Fibroblast of the conjunctiva (primary cell): ENCODE data around the gene PPP2R2D.

Experiments used
- DNase-seq: peaks from one replicate; pipeline ENCODE4 v3.0.0-alpha.2; 2010; ENCODE audit warnings: low read depth

Gene PPP2R2D

DNA sequence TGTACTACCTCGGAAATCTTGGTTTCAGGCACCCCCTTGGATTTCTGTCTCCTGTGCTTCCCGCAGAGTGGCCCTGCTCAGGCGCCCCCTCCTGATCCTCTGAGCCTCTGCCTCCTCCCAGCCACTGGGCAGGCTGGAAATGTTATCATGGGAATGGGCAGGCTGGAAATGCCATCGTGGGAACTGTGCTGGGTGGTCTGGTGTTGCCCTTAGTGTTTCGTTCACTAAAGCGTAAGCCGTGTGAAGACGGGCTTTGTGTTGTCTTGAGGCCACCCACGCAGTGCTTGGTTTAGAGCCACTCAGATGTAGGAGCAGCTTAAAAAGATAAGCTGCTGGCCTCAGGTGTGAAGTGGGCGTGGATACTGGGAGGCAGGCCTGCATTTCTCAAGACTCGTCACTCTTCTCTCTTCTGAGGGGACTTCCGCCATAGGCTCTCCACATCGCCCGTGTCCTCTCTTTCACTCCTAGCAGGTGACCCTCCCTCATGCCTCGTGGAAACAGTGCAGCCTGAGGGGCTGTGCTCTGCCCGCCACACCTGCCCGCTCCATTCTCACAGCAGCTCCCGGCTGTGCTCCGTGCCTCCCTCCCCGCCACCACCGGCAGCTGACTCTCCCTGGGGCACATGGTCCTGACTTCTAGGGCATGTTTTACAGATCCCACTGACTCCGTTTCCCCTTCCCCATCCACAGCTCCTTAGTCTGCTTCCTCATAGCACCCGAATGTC, 28.5 kb downstream of the PPP2R2D start:
- DNase-seq: no peak

DNA sequence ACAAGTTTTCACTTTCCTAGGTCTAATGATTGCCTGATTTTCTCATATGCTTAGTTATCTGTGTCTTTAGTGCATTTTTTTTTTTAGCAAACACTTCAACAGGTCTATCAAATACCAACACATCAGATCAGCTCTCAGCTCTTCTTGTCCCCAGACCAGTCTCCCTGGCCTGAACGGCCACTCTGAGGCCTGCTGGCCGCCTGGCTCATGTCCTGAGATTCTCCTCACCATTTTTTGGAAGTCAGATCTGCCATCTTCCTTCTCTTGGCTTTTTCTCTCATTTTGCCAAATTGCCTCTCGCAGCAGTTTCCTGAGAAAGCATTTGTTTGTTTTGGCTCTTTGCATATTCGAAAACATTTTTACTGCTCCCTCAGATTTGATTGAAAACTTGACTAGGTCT, 29.3 kb downstream of the PPP2R2D start:
- no peak for DNase-seq

DNA sequence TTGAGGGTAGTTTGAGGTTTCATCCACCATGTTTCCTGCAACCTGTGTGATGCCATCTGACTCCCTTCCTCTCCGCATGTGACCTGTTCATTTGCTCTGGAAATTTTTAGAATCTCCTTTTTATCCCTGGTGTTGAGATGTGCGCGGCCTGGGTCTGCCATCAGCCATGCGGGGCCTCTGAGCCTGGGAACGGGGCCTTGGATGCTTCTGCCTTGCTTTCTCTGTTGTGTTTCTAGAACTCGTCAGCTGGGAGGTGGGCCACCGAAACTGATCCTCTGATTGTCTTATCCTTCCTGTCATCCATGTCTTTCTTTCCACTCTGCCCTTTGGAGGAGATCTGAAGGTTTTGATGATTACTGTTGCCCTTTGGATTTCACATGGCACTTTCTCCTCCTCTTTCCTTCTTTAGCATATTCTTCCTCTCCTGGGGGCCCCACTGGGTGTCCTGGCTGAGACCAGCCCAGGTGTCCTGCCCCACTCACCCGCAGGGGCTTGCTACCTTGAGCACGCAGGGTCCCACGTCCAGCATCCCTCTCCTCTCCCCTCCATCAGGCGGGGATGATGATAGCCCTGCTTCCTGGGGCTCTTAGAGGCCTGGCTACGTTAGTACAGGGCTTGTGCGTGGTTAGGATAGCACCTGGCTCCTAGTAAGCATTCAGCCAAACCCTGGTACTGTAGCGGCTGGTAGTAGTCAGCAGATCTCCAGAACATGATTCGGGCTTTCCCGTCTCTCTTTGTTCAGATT, 29.9 kb downstream of the PPP2R2D start:
- no peak for DNase-seq

DNA sequence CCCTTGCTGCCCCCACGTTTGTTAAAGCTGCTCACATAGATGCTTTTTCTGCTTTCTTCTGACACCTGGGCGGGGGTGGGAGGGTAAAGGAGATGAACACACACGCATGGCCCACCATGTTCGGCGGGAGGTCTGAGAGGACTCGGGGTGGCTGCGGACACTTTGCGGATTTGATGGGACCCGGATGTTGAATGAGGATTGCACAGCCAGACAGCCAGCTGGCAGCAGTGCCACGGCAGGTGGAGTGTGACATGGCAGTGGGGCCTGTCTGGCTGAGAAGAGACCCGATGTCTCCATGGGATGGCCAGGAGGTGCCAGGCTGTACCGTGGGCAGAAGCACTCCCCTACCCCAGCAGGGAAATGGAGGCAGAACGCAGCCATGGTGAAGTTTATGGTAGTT, 31.2 kb downstream of the PPP2R2D start:
- DNase-seq: no peak

DNA sequence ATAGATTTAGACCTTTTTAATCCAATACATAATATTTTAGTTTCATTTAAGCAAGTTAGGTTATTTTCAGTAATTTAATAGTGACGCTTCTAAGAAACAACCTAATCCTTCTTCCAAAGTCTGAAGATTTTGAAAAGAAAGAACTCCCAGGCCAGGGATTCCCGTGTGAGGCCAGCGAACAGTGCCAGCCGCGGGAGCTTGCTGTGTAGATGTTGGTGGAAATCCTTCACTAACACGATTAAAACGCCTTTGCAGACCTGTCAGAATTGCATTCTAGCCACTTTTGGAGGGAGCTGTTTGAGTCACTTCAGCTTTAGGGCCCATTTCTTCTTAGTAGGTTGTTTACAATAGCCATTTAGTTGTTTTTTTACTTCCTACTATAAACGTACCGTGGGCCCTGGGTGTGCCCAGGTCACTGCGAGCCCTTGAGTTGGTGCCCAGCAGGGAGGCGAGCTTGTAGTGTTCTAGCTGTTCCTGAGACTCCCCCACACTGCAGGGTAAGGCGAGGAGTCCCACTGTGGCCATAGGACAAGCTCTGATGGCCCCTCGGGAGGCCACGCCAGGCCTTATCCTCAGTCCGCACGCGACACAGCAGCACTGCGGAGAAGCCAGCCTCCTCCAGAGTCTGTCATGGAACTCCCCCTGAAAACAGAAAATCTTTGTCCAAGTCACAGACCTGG, 32.3 kb downstream of the PPP2R2D start:
- DNase-seq: no peak

DNA sequence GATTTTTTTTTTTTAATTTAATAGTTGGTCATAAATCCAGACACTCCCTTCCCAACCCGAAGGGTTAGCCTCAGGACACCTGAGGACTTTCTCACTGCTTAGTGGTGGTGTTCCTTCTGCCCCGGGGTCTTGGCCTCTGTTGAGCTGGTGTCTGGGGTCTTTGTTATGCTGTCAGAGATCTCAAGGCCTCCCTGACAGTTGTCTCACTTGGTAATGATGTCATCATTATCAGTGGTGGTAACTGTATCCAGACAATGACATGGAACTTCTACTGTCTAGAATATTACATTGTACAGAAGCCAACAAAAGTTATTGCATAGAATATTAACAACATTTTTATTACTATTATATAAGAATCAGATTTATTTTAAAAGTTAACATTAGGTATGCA, 32.9 kb downstream of the PPP2R2D start:
- DNase-seq: no peak

DNA sequence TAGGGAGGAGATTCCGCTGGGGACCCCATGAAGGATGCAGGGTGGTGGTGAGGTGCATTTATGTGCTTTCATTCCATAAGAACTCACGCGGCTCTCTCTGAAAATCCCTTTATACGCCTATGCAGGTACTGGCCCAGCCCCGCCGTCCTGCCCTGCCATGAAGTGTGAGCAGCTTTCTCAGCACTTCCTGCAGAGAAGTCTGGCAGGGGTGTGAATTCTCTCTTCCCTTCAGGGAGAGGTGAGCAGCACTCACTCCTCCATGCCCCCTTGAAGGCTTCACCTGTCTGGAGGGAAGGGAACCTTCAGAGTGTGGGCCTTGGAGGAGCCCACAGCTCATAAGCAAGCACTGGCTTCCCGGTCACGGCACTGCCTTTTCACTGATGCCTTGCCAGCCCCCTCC, 34.0 kb downstream of the PPP2R2D start:
- DNase-seq: no peak

DNA sequence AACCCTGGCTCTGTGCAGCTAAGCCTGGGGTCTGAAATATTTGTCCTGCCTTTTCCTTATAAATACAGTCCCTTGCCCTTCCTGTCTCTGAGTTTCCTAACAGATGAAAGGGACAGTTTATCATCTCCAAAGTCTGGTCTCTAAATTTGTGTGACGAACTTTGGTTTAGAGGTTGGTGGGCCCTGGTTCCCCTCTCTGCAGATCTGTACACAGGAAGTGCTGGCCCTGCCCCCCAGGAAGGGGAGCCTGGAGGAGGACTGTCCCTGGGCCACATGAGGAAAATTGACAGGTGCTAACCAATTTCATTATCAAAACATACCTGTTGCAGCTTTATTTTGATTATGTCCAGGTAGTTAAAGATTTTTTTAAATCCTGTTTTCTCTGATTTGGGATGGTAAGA, 34.5 kb downstream of the PPP2R2D start:
- no peak for DNase-seq

DNA sequence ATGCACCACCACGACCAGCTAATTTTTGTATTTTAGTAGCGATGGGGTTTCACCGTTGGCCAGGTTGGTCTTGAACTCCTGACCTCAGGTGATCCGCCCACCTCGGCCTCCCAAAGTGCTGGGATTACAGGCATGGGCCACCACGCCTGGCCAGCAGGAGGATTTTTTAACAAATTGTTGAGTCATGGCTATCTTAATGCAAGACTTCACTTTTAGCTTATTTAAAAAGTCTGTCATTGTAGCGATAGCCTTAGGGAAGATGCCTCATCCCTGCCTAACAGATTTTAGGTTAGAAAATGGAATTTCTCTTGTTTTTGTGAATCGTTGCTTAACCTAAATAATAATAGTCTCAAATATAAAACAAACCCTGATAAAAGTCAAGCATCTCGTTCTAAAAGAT, 35.5 kb downstream of the PPP2R2D start:
- no peak for DNase-seq

DNA sequence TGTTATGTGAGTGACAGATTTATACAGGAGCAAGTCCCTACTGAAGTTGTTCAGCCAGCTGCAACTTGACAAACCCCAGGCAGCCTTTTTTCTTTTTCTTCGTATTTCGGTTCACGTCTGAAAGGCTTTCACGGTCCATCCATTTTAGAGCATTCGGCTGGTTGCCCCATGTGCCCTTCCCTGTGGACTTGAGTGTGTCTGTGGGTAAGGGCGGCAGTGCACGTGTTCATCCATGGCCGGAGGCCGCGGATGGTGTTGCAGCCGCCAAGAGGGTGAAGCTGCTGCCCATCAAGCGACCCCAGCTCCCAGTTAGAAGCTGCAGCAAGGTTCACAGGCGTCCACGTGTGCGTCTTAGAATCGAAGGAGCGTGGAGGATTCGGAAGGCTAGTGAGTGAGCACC, 35.9 kb downstream of the PPP2R2D start:
- DNase-seq: no peak

DNA sequence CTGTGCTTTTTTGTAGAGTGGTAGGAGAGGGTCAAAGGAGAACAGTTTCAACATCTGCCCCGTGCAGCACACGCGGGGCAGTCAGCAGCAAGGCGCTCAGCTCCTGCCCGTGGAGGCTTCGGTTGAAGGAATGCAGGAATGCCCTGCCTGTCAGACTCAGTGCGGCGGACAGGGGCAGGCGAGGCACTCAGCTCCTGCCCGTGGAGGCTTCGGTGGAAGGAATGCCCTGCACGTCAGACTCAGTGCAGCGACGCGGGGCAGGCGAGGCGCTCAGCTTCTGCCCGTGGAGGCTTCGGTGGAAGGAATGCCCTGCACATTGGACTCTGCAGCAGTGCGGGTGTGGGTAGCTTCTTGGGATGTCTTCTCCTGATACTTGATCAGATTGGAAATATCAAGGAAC, 37.0 kb downstream of the PPP2R2D start:
- DNase-seq: no peak

DNA sequence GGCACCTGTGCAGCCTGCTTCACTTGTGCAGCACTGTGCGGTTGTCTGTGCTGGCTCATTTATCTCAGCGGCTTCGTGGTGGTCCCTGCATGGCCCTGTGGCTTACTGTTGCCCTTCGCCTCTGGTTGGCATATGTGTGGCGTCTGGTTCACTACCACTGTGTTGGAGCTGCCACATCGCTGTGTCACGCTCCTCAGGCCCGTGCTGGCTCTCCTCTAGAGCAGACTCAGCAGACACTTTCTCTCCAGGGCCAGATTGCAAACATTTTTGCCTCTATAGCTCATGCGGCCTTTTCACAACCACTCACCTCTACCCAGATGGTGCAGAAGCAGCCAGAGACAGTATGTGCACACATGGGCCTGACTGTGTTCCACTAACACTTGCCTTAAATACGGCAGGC, 37.9 kb downstream of the PPP2R2D start:
- DNase-seq: no peak

DNA sequence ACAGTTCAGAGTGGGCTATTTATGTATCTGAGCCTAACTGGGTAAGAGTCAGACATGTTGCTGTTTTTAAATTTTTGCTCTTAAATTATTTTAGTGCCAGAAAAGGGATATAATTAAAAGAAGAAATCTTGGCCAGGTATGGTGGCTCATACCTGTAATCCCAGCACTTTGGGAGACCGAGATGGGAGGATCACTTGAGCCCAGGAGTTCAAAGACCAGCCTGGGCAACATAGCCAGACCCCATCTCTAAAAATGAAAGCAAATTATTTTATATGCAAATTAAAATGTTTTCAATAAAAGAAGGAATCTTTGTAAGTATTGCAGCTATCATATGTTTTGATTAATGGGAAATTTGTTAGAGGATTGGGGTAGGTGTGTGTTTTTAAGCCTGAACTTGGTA, 41.6 kb downstream of the PPP2R2D start:
- no peak for DNase-seq

DNA sequence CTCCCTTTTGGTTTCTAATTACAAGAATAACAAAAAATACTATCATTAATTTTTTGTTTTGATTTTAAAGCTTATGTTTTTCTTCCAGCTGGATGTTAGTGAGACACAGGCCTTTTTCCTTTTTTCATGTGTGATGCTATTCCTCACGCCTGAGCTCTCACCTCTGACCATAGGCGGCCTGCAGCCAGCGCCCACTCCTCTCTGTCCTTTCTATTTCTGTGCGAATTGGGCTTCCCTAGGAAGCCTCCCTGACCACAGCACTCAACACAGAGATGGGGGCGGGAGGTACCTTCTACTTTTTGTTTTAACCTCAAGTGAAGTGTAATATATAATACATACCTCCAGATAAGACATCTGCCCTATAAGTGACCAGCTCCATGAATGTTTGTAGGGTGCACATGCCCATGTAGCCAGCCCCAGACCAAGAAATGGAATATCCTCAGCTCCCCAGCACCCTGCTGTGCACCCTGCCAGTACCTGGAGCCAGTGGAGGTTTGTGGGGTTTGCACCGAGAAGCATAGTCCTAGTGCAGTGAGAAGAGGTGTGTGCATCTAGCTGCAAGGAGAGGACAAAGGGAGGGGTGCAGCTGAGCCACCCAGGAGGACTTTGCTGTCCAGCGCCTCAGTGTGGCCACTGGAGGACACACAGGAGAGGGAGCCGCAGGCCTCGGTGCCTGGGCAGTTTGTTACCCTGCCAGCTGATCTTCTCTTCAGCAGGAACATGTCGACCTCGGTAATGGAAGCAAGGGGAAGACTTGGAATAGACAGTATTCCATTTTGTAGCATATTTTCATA, 42.4 kb downstream of the PPP2R2D start:
- no peak for DNase-seq

DNA sequence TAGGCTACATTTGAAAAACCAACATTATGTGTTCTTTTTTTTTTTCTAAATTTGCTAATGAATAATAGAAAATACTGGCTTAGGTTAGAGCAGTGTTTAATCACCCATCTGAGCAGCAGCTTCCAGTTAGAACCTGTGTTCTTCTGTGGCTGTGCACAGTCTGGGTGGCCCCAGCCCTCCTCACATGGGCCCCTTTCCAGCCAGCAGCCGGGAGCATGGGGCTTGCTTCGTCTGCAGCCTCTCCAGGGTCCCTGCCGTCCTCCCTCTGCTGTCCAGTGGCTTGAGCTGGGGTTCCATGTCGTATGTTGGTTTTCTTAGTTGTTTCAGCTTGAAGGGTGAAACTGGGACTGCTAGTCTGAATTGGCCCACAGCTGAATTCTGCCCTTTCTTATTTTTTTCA, 43.6 kb downstream of the PPP2R2D start:
- DNase-seq: no peak

DNA sequence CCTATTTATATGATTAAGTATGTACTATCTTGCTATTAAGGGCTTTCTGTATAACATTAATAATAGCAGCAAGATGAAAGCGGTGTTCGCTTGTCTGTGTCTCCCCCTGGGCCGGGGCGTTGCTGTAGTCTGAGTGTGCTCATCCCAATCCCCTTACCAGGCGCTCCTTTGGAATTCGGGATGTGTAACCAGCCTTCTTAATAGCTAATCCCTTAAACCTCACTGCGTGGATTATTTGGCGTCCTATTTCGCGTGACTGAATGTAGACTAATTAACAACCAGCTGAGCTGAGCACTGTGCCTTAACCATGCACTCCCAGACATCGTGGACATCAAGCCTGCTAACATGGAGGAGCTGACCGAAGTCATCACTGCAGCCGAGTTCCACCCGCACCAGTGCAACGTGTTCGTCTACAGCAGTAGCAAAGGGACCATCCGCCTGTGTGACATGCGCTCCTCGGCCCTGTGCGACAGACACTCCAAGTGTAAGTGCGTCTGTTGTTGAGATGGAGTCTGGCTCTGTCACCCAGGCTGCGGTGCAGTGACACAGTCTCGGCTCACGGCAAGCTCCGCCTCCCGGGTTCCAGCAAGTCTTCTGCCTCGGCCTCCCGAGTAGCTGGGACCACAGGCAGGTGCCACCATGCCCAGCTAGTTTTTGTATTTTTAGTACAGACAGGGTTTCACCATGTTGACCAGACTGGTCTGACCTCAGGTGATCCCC, 44.3 kb downstream of the PPP2R2D start:
- no peak for DNase-seq

DNA sequence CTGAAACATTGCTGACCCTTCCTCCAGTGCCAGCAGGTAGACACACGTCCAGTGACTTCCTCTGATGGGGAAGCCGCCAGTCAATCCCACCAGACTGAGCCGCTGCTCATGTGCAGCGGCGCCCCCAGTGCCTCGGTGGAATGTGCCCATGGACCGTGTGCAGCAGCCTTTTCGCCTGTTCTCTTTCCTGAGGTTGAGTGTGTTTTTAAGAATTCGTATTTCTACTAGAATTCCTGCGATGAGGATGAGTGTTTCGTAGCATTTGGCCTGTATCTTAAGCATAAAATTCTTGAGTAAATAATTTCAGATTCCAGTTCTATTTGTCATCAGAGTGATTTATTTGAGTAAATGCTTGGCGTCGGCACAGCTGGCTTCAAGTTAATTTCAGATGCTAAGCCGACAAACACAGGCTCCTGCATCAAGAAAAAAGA, 45.5 kb downstream of the PPP2R2D start:
- peak; percentile 65 for DNase-seq

DNA sequence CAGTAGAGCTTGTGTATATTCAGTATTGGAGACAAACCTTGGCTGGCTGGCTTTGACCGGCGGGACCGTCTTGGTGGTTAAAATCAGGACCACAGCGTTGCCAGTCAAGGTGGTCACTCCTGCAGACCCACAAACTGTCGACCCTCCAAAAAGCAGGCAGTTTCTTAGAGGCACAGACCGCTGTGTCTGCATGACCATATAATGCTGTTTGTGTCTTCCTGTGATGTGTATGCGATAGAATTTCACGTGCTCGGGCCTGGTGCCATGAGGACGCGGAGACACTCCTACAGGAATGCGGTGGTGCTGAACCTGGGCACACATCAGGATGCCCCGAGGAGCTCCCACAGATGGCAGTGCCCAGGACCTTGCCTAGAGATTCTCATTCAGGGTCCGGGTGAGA, 46.1 kb downstream of the PPP2R2D start:
- DNase-seq: no peak

DNA sequence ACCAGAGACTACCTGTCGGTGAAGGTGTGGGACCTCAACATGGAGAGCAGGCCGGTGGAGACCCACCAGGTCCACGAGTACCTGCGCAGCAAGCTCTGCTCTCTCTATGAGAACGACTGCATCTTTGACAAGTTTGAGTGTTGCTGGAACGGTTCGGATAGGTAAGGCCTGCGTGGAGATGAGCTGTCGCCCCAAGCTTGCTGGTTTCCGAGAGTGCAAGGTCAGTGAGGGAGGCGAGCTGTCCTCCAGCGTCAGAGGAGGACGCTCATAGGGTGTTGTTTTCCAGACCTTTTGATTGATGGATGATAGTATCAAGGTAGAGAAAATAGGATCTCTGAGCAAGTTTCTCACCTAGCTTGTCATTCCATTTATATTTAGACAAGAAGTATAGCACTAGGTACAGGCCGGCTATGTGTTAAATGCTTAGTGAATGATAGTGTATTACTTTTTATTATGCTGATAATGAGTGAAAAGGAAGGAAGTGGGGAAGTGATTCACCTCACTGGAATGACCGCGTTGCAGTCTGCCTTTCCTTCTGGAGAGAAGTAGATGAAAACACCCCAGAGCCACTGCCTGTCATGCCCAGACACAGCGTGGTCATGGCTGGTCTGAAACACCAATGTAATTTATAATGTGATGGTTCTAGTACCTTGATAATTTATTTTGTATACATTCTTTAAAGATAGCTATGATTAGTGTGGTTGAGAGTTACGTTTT, 47.0 kb downstream of the PPP2R2D start:
- no peak for DNase-seq

DNA sequence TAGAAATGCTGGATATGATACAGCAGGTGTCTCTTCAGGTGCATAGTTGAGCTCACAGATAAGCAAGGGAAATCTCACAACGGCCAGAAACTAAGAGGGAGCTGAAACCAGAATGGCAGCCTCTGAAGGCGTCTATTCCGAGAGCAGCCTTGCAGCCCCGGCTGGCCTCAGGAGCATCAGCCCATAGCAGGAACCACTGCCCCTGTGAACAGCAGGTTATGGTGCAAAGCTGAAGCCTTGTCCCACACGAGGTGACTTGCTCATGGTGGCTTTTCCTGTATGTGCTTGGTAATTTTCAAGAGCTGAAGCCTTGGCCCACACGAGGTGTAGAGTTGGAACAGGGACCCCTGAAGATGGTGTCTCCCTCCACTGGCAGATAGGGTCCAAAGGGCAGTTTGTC, 47.7 kb downstream of the PPP2R2D start:
- DNase-seq: no peak
